HG03108 (cell line): Measurements from ENCODE around the gene ZMYM1.
"Not testable (repeated sequence)": the region's sequence is repeated elsewhere in the genome, so short reads cannot be mapped to it uniquely, and the experiment has no call there.

ENCODE experiments used
- ATAC-seq: cut with Tn5 transposase; IDR thresholded peaks from one replicate; pipeline ENCODE4 v1.9.1; 2021; ENCODE audit warnings: moderate library complexity; ENCODE audit not compliant: unreplicated experiment

ZMYM1 gene

GRCh38 chr1:35079003-35079930, at the start of gene ZMYM1:
Gene ZMYM1 (plus strand): TSS chr1:35079385. CDS start chr1:35093988, 14,603 bp downstream.
- peak; percentile 95 for ATAC-seq

DNA sequence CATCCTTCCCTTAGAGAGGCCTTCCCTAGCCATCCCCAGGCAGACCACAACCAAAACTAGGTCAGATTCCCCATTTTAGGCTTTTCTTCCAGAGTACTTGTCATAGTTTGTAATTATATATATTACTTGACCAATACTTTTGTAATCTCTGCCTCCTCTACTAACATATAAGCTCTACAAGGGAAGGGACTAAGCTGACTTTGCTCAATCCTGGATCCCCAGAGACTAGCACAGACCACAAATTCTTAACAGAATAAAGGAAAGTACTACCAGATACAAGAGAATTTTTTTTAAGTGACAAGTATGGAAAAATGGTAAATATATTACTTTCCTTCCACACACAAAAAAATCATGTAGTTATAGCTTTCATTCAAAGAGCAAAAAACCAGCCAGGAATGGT, 49.4 kb upstream of the ZMYM1 start:
- ATAC-seq = no peak

GRCh38 chr1:35030338-35030737, 48.8 kb upstream of the ZMYM1 start:
- ATAC-seq = no peak

- ATAC-seq = no peak
Observed at GRCh38 chr1:35030756-35031446, 48.3 kb upstream of the ZMYM1 start.

DNA sequence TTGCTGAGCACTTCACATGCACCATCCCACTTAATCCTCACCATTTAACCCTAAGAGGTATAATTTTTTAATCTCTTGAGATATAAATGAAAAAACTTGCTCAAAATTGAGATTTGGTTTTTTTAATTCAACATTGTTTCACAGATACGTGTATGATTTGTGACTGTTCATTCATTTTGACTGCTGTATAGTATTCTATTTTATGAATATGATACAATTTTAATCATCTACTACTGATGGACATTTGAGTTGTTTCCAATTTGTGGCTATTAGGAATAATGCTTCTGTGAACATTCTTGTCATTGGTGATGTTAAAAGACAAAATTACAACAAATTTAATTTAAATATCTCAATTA, 46.8 kb upstream of the ZMYM1 start:
- no peak for ATAC-seq

GRCh38 chr1:35033346-35033745, 45.8 kb upstream of the ZMYM1 start:
- ATAC-seq = no peak

DNA sequence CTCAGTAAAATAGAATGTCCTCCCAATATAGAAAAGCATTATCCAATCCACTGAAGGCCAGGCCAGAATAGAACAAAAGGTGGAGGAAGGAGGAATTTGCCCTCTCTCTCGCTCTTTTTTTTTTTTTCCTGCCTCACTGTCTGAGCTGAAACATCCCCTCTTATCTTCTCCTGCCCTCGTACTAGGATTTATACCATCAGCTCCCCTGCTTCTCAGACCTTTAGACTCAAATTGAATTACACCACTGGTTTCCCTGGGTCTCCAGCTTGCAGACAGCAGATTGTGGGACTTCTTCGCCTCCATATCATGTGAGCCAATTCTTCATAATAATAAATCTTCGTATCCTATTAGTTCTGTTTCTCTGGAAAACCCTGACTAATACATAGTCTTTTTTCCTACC, 42.6 kb upstream of the ZMYM1 start:
- no peak for ATAC-seq

DNA sequence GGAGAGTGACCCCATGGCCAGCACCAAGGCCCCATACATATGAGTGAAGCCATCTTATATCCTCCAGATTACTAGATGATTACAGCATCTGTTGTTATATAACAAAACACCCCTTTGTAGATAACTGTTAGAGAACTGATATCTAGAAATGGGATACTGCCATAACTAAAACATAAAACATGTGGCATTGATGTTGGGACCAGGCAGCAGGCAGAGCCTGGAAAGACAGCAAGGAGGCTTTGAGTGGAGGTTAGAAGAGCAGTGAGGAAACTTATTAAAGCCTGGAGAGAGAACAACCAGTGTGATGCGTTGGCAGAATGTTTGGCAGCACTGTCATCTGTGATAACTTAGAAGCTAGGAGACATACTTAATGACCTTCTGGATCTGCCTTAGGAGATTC, 42.0 kb upstream of the ZMYM1 start:
- no peak for ATAC-seq

GRCh38 chr1:35038723-35039122, 40.5 kb upstream of the ZMYM1 start:
- ATAC-seq = no peak

- no peak for ATAC-seq
Observed at GRCh38 chr1:35043498-35043897, 35.7 kb upstream of the ZMYM1 start.

DNA sequence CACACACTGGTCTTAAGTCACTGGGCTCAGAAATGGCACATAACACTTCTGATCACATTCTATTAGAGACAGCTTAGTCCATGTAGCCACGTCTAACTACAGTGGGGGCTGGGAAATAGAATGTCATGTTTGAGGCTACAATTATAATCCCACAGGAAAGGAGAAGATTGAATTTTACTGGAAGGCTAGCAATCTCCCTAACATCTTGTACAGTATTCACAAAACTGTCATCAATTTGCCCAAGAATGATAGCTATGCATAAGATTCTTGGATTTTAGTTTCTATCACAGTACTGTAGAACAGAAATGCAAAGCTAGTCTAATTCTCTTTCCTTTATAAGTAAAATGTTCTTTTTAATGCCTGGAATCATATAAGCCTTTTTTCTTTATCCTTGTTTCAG, 34.8 kb upstream of the ZMYM1 start:
- no peak for ATAC-seq

GRCh38 chr1:35046730-35047129, 32.5 kb upstream of the ZMYM1 start:
- ATAC-seq = no peak

GRCh38 chr1:35047188-35047858, 31.9 kb upstream of the ZMYM1 start:
- no peak for ATAC-seq

DNA sequence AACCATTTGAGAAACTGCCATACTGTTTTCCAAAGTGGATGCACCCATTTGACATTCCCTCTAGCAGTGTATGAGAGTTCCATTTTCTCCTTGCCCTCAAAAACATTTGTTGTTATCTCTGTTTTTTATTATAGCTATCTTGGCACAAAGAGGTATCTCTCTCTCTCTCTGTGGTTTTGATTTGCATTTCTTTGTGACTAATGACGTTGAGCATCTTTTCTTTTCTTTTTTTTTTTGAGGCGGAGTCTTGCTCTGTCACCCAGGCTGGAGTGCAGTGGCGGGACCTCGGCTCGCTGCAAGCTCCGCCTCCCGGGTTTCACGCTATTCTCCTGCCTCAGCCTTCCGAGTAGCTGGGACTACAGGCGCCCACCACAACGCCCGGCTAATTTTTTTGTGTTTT, 30.1 kb upstream of the ZMYM1 start:
- no peak for ATAC-seq

DNA sequence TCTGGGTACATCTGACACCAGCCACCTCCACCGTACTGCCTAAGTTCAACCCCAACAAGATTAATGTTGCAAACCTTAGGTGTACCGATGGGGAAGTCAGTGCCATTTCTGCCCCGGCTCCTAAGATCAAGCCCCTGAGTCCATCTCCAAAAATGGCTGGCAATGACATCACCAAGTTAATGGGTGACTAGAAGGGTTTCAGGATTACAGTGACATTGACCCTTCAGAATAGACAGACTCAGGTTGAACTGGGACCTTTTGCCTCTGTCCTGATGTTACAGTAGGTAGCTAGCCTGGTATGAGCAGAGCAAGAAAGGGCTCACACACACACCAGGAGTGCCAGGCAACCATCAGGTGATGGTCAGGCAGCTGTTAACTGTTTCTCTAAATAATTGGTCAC, 25.8 kb upstream of the ZMYM1 start:
- no peak for ATAC-seq

DNA sequence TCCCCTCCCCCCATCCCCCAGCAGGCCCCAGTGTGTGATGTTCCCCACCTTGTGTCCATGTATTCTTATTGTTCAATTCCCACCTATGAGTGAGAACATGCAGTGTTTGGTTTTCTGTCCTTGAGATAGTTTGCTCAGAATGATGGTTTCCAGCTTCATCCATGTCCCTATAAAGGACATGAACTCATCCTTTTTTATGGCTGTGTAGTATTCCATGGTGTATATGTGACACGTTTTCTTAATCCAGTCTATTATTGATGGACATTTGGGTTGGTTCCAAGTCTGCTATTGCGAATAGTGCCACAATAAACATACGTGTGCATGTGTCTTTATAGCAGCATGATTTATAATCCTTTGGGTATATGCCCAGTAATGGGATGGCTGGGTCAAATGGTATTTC, 24.9 kb upstream of the ZMYM1 start:
- not testable (repeated sequence) for ATAC-seq

DNA sequence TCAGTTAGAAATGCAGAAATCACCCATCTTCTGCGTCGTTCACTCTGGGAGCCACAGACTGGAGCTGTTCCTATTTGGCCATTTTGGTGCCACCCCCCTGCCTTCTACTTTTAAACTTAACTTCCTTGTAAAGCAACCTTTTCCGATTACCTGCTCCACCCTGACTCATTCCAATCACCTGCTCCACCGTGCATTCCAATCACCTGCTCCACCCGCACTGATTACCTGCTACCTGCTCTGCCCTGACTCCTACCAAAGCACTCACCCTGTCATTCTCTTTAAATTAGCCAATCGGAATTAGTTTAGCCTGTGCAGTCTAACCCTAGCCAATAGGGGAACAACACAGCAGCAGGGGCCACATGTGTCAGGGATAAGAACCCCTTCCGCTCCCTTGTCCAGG, 20.9 kb upstream of the ZMYM1 start:
- ATAC-seq = not testable (repeated sequence)

- ATAC-seq = no peak
Observed at GRCh38 chr1:35058988-35059387, 20.2 kb upstream of the ZMYM1 start.

- no peak for ATAC-seq
Observed at GRCh38 chr1:35062518-35063196, 16.5 kb upstream of the ZMYM1 start.

DNA sequence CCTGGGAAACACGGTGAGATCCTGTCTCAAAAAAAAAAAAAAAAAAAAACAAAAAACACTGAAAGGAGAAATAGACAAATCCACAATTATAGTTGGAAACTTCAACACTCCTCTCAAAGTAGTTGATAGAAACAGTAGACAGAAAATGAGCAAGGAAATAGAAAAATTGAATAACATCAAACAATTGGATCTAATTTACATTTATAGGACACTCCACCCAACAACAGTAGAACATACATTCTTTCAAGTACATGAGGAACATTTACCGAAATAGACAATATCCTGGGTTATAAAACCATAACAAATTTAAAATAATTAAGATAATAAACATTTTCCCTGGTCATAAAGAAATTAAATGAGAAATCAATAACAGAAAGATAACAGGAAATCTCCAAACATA, 14.9 kb upstream of the ZMYM1 start:
- no peak for ATAC-seq

GRCh38 chr1:35069746-35070145, 9.4 kb upstream of the ZMYM1 start:
- ATAC-seq = no peak
